Activated B cell treated with CpG ODN at 0.5 μM for 24 hours (primary cell): ENCODE measurements around the gene MYO10. TPM values are rescaled to one million over a fixed set of nuclear protein-coding genes. Genes with fewer than 3 reads are reported as not detected.
"Not testable (repeated sequence)": the region's sequence is repeated elsewhere in the genome, so short reads cannot be mapped to it uniquely, and the experiment has no call there.

Source experiments
- ATAC-seq: fragments of 200-7000 bp; cut with Tn5 transposase; one replicate; pipeline ENCODE4 v1.10.0; 2021; ENCODE audit warnings: low read depth, mild to moderate bottlenecking, moderate library complexity
- CTCF ChIA-PET: fragments of 350-600 bp; sonication (Branson Sonifier 250); formaldehyde crosslinking; loops from one replicate; lab custom pipeline; 2021; ENCODE audit warnings: antibody characterized with exemption; lab: Charles Lee
- POLR2A ChIA-PET: fragments of 350-600 bp; sonication (Branson Sonifier 250); formaldehyde crosslinking; loops from one replicate; lab custom pipeline; 2021; ENCODE audit warnings: antibody characterized with exemption; lab: Charles Lee
- DNase-seq: peaks from one replicate; pipeline ENCODE4 v3.0.0; 2022
- H3K27ac Mint-ChIP-seq: one replicate; pipeline ENCODE4 v1.8.0; 2020; ENCODE audit warnings: mixed read lengths
- H3K27me3 Mint-ChIP-seq: one replicate; pipeline ENCODE4 v1.8.0; 2021; ENCODE audit warnings: mixed read lengths
- H3K36me3 Mint-ChIP-seq: one replicate; pipeline ENCODE4 v1.8.0; 2021; ENCODE audit warnings: low read depth, mixed read lengths
- H3K4me1 Mint-ChIP-seq: one replicate; pipeline ENCODE4 v1.8.0; 2021; ENCODE audit warnings: mixed read lengths
- H3K4me3 Mint-ChIP-seq: one replicate; pipeline ENCODE4 v1.8.0; 2020; ENCODE audit warnings: mild to moderate bottlenecking, mixed read lengths
- H3K9me3 Mint-ChIP-seq: one replicate; pipeline ENCODE4 v1.8.0; 2020; ENCODE audit warnings: mixed read lengths
- intact Hi-C: fragments of 100-400 bp; cut with micrococcal nuclease; formaldehyde crosslinking; loops from one replicate; pipeline ENCODE4 v1.15.1; 2024
- total RNA-seq: library from RNA; stranded (reverse); gene quantifications from 2 replicates; pipeline ENCODE4 v1.2.3, GENCODE V29; 2022
- TF ChIP-seq, protein P1 (sequence below): fragments of 200-600 bp; IDR thresholded peaks from one replicate; pipeline ENCODE4 v1.8.0; 2022; ENCODE audit warnings: antibody characterized with exemption, mild to moderate bottlenecking

The MYO10 gene
- total RNA-seq, 1 donor from 2014 or later: 0.13 TPM

DNA sequence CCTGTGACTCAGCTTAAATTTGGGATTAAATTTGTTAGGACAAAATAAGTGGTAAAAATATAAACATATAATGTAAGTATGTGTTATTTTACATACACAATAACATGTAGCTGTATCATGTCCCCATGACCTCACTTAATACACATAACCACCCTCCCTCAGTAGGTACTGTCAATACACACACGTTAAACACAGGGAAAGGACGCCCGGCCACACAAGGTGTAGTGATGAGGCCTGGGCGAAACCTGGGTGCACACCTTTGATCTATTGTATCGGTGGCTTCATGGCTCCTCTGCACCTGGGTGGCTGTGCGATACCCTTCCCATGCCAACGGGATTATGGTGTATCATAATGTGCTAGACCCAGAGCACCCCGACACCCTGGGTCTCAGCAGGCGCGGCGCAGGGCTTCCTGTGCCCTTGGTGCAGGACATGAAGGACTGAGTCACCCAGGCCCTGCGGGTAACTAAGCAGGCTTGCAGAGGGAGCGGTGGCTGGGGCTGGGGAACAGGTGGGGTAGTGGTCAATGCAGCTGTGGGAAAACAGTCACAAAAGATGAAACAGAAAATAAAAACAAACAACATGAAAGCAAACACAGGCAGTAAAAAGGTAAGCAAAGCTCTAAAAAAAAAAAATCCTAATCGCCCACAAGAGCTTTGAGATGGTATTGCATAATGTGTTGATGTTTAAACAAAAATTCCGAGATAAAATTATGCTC, 191.8 kb downstream of the MYO10 start:
- H3K9me3 Mint-ChIP-seq: no peaks in the 10 kb centered on the region
- no peak for ATAC-seq
- no peaks in the 10 kb centered on the region for H3K36me3 Mint-ChIP-seq
- peaks cover 9% of the 10 kb centered on the region for H3K27me3 Mint-ChIP-seq
- intact Hi-C loops: no loop called here
- H3K4me3 Mint-ChIP-seq: no peak overlapping the region
- TF ChIP-seq, protein P1, sequence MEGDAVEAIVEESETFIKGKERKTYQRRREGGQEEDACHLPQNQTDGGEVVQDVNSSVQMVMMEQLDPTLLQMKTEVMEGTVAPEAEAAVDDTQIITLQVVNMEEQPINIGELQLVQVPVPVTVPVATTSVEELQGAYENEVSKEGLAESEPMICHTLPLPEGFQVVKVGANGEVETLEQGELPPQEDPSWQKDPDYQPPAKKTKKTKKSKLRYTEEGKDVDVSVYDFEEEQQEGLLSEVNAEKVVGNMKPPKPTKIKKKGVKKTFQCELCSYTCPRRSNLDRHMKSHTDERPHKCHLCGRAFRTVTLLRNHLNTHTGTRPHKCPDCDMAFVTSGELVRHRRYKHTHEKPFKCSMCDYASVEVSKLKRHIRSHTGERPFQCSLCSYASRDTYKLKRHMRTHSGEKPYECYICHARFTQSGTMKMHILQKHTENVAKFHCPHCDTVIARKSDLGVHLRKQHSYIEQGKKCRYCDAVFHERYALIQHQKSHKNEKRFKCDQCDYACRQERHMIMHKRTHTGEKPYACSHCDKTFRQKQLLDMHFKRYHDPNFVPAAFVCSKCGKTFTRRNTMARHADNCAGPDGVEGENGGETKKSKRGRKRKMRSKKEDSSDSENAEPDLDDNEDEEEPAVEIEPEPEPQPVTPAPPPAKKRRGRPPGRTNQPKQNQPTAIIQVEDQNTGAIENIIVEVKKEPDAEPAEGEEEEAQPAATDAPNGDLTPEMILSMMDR: no peak
- no peaks in the 10 kb centered on the region for H3K4me1 Mint-ChIP-seq
- ChIA-PET POLR2A (no interaction called here), CTCF (no interaction called here)
- no peak overlapping the region for H3K27ac Mint-ChIP-seq
- no peak for DNase-seq

- ChIA-PET CTCF (no interaction called here), POLR2A (no interaction called here)
- intact Hi-C loops: no loop called here
- no peak for ATAC-seq
- no peak overlapping the region for H3K4me3 Mint-ChIP-seq
- no peaks in the 10 kb centered on the region for H3K9me3 Mint-ChIP-seq
- H3K36me3 Mint-ChIP-seq: no peaks in the 10 kb centered on the region
- no peak for DNase-seq
- no peak overlapping the region for H3K27ac Mint-ChIP-seq
- H3K4me1 Mint-ChIP-seq: no peaks in the 10 kb centered on the region
- TF ChIP-seq, protein P1: no peak
- H3K27me3 Mint-ChIP-seq: peaks cover 14% of the 10 kb centered on the region
These were observed 193.2 kb downstream of the MYO10 start for GRCh38 chr5:16742938-16743337.

GRCh38 chr5:16740811-16741392, 195.2 kb downstream of the MYO10 start:
- ATAC-seq (no peak), DNase-seq (no peak)
- Mint-ChIP-seq H3K9me3 (no peaks in the 10 kb centered on the region), H3K36me3 (no peaks in the 10 kb centered on the region), H3K4me3 (no peak overlapping the region), H3K4me1 (no peaks in the 10 kb centered on the region), H3K27me3 (peaks cover 16% of the 10 kb centered on the region), H3K27ac (no peak overlapping the region)
- ChIA-PET POLR2A (no interaction called here), CTCF (no interaction called here)
- intact Hi-C loops: no loop called here
- TF ChIP-seq, protein P1: no peak

GRCh38 chr5:16740066-16740810, 195.8 kb downstream of the MYO10 start:
- ATAC-seq (no peak), DNase-seq (no peak)
- no peak overlapping the region for H3K27ac Mint-ChIP-seq
- H3K36me3 Mint-ChIP-seq: no peaks in the 10 kb centered on the region
- peaks cover 16% of the 10 kb centered on the region for H3K27me3 Mint-ChIP-seq
- ChIA-PET CTCF (no interaction called here), POLR2A (no interaction called here)
- TF ChIP-seq, protein P1: no peak
- intact Hi-C loops: no loop called here
- H3K4me1 Mint-ChIP-seq: no peaks in the 10 kb centered on the region
- H3K9me3 Mint-ChIP-seq: no peaks in the 10 kb centered on the region
- H3K4me3 Mint-ChIP-seq: no peak overlapping the region

- H3K4me1 Mint-ChIP-seq, DNase-seq, ATAC-seq, intact Hi-C loops, H3K27ac Mint-ChIP-seq, POLR2A ChIA-PET, H3K9me3 Mint-ChIP-seq, H3K36me3 Mint-ChIP-seq, CTCF ChIA-PET, H3K4me3 Mint-ChIP-seq: not testable (repeated sequence)
- peaks cover 16% of the 10 kb centered on the region for H3K27me3 Mint-ChIP-seq
These were observed 197.7 kb downstream of the MYO10 start for GRCh38 chr5:16738393-16738792.
